Osteocyte (in vitro differentiated cells): ENCODE data around the gene KIF5C. TPM values are rescaled to one million over a fixed set of nuclear protein-coding genes. Genes with fewer than 3 reads are reported as not detected.

Source experiments
- DNase-seq: peaks from one replicate; pipeline ENCODE4 v3.0.0; 2021; ENCODE audit warnings: mixed read lengths; ENCODE audit not compliant: unreplicated experiment; ENCODE audit errors: extremely low spot score
- H3K27ac Mint-ChIP-seq: one replicate; pipeline ENCODE4 v1.8.0; 2021; ENCODE audit warnings: mild to moderate bottlenecking, mixed read lengths; ENCODE audit not compliant: unreplicated experiment
- H3K27me3 Mint-ChIP-seq: one replicate; pipeline ENCODE4 v1.8.0; 2021; ENCODE audit warnings: mixed read lengths; ENCODE audit not compliant: unreplicated experiment
- H3K36me3 Mint-ChIP-seq: one replicate; pipeline ENCODE4 v1.8.0; 2021; ENCODE audit warnings: mixed read lengths; ENCODE audit not compliant: unreplicated experiment
- H3K4me1 Mint-ChIP-seq: one replicate; pipeline ENCODE4 v1.8.0; 2021; ENCODE audit warnings: mixed read lengths; ENCODE audit not compliant: unreplicated experiment
- H3K4me3 Mint-ChIP-seq: one replicate; pipeline ENCODE4 v1.8.0; 2021; ENCODE audit warnings: mild to moderate bottlenecking, moderate library complexity, mixed read lengths; ENCODE audit not compliant: unreplicated experiment
- H3K9me3 Mint-ChIP-seq: one replicate; pipeline ENCODE4 v1.8.0; 2021; ENCODE audit warnings: mixed read lengths; ENCODE audit not compliant: unreplicated experiment
- total RNA-seq: library from RNA; stranded (reverse); gene quantifications from 2 replicates; pipeline ENCODE4 v1.2.1, GENCODE V29; 2021
- TF ChIP-seq, protein P1 (sequence below): fragments of 200-600 bp; sonication (generic); IDR thresholded peaks from 2 replicates; pipeline ENCODE4 v1.5.0; 2021; ENCODE audit warnings: antibody characterized with exemption, mild to moderate bottlenecking, moderate library complexity

KIF5C gene
- total RNA-seq, 1 donor from 2014 or later = 10.2 TPM

DNA sequence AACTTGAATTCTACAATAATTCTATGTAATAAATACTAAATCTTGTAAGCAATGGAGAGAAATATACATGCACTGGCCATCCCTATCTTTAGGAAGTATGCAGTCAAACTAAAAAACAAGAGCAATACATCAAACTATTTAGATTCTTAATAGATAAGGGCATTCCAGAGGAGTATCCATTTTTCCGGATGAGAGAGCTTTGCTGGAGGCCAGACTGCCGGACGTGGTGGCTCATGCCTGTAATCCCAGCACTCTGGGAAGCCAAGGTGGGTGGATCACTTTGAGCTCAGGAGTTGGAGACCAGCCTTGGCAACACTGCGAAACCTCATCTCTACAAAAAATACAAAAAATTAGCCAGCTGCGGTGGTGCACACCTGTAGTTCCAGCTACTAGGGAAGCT lies 60.8 kb downstream of the KIF5C start:
- no peak overlapping the region for H3K27ac Mint-ChIP-seq
- TF ChIP-seq, protein P1, sequence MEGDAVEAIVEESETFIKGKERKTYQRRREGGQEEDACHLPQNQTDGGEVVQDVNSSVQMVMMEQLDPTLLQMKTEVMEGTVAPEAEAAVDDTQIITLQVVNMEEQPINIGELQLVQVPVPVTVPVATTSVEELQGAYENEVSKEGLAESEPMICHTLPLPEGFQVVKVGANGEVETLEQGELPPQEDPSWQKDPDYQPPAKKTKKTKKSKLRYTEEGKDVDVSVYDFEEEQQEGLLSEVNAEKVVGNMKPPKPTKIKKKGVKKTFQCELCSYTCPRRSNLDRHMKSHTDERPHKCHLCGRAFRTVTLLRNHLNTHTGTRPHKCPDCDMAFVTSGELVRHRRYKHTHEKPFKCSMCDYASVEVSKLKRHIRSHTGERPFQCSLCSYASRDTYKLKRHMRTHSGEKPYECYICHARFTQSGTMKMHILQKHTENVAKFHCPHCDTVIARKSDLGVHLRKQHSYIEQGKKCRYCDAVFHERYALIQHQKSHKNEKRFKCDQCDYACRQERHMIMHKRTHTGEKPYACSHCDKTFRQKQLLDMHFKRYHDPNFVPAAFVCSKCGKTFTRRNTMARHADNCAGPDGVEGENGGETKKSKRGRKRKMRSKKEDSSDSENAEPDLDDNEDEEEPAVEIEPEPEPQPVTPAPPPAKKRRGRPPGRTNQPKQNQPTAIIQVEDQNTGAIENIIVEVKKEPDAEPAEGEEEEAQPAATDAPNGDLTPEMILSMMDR = no peak
- H3K9me3 Mint-ChIP-seq = no peaks in the 10 kb centered on the region
- H3K4me3 Mint-ChIP-seq = no peak overlapping the region
- DNase-seq = no peak
- peaks cover 1% of the 10 kb centered on the region for H3K4me1 Mint-ChIP-seq
- no peaks in the 10 kb centered on the region for H3K27me3 Mint-ChIP-seq
- no peaks in the 10 kb centered on the region for H3K36me3 Mint-ChIP-seq

DNA sequence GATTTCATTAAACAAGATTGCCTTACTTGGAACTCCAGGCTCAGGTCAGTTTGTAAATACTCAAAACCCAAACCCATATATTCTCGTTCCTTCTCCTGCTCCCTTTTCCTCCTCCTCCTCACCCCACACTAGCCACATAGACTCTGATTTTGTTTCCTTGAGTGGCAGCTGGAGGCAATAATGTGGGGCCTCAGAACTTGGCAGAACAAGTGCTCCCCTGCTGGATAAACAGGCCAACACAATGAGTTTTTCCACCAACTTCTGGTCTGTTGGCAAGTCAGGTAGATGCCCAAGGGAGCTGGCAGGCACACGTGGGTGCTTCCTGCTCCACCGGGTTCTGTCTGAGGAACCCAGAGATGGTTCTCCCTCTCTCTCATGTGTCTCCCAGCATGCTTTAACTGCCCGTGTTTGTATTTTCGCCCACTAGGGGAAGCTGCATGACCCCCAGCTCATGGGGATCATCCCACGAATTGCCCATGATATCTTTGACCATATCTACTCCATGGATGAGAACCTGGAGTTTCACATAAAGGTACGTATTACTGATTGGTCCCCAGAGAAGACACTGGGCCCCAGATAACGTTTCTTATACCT lies 61.9 kb downstream of the KIF5C start:
- Mint-ChIP-seq H3K4me3 (no peak overlapping the region), H3K36me3 (no peaks in the 10 kb centered on the region), H3K27me3 (no peaks in the 10 kb centered on the region), H3K27ac (no peak overlapping the region), H3K4me1 (no peaks in the 10 kb centered on the region), H3K9me3 (no peaks in the 10 kb centered on the region)
- DNase-seq = no peak
- TF ChIP-seq, protein P1 = no peak

DNA sequence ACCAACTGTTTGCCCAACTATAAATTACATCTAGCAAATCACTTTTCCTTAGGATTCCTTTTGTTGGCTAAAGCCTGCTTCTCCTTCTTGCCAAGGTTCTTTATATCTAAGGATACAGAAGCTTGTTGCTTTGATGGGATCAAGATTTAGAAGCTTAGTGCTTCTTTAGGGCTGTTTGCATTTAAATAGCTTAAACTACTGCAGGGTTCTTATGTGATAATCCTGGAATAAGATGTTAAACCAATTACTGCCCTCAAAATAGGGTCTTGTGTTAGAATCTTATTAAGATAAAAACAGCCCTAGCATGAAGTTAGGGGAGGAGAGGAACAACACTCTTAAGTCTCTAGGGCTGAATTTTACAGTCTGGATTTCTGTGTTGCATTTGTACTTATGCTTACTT lies 64.2 kb downstream of the KIF5C start:
- H3K27me3 Mint-ChIP-seq = no peaks in the 10 kb centered on the region
- no peaks in the 10 kb centered on the region for H3K9me3 Mint-ChIP-seq
- H3K27ac Mint-ChIP-seq = no peak overlapping the region
- no peak for DNase-seq
- no peak overlapping the region for H3K4me3 Mint-ChIP-seq
- H3K4me1 Mint-ChIP-seq = no peaks in the 10 kb centered on the region
- no peaks in the 10 kb centered on the region for H3K36me3 Mint-ChIP-seq
- TF ChIP-seq, protein P1 = no peak

DNA sequence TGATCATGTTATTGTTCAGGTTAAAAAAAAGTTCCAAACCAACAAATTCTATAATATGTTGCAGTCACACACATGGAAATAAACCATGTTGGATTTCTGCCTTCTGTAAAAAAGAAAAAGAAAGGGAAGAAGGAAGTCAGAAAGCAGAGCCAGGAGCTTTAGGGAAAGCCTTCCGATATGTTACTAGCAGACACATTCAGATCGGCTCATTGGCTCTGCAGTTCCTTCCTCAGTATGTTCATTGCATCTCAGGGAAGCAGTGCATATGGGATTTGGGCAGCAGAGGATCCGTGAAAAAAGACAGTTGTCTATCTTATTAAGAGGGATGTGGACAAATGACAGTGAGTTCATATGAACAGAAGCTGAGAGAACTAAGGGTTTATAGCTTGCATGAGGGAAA lies 68.1 kb downstream of the KIF5C start:
- H3K27ac Mint-ChIP-seq = no peak overlapping the region
- H3K36me3 Mint-ChIP-seq = peaks cover 4% of the 10 kb centered on the region
- H3K4me3 Mint-ChIP-seq = no peak overlapping the region
- H3K27me3 Mint-ChIP-seq = no peaks in the 10 kb centered on the region
- DNase-seq = no peak
- H3K4me1 Mint-ChIP-seq = no peaks in the 10 kb centered on the region
- H3K9me3 Mint-ChIP-seq = peaks cover 4% of the 10 kb centered on the region
- TF ChIP-seq, protein P1 = no peak

DNA sequence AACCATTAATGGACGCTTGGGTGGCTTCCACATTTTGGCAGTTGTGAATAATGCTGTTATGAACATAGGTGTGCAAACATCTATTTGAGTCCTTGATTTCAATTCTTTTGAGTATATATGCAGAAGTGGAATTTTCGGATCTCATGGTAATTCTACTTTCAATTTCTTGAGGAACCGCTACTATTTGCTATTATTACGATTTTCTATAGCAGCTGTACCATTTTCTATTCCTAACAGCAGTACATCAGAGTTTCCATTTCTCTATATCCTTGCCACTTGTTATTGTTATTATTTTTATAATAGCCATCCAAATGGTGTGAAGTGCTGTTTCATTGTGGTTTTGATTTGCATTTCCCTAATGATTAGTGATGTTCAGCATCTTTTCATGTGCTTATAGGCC lies 69.5 kb downstream of the KIF5C start:
- peaks cover 4% of the 10 kb centered on the region for H3K9me3 Mint-ChIP-seq
- H3K4me3 Mint-ChIP-seq = no peak overlapping the region
- no peak overlapping the region for H3K27ac Mint-ChIP-seq
- TF ChIP-seq, protein P1 = no peak
- H3K36me3 Mint-ChIP-seq = peaks cover 4% of the 10 kb centered on the region
- DNase-seq = no peak
- no peaks in the 10 kb centered on the region for H3K4me1 Mint-ChIP-seq
- no peaks in the 10 kb centered on the region for H3K27me3 Mint-ChIP-seq
